NCI-H2171 treated with DMSO at 0.1 percent for 48 hours (cell line): ENCODE measurements around the gene JAZF1.
"Not testable (repeated sequence)": the region's sequence is repeated elsewhere in the genome, so short reads cannot be mapped to it uniquely, and the experiment has no call there.

Experiments used
- DNase-seq: peaks from one replicate; lab custom pipeline; 2025; lab: John Stamatoyannopoulos, UW

Gene JAZF1

DNA sequence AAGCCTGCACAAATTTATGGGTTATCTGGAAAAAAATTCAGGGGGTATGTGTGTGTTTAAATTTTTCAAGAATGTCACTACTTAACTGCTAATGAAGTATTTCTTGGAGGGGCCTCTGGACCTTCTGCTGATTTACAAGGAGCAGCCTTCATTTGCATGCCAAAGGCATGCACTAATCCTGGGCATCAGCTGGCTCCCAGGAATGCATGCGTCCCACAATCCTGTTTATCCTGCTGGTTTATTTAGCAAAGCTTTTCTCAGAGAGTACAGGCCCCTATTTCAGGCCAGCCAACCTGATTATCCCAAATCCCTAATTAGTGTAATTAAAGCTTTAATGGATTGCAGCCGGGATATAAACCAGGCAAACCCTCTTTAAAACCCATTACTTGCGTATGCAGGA lies 270.3 kb downstream of the JAZF1 start:
- no peak for DNase-seq

DNA sequence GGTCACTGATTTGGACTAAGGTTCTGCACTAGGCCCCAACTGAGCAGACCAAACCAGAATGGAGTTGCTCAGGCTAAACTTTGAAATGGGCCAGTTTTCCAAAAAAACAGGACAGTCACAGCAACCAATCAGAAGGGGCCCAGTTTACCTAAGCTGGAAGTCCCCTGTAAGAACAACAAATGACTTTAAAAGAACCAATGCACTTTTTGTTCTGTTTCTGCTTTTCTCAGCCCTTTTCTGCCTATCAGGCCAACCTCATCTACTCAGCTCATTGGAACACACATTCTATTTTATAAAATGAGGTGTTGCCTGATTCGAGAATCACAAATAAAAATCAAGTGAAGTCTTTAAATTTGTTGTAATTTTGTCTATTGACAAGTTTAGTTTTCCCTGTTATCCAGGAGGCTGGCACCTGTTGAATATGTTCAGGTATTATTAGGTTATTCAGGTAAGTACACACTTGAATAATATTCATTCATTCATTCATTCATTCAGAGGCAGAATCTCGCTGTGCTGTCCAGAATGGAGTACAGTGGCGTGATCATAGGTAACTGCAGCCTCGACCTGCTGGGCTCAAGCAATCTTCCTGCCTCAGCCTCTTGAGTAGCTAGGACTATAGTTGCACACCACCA lies 271.9 kb downstream of the JAZF1 start:
- no peak for DNase-seq

DNA sequence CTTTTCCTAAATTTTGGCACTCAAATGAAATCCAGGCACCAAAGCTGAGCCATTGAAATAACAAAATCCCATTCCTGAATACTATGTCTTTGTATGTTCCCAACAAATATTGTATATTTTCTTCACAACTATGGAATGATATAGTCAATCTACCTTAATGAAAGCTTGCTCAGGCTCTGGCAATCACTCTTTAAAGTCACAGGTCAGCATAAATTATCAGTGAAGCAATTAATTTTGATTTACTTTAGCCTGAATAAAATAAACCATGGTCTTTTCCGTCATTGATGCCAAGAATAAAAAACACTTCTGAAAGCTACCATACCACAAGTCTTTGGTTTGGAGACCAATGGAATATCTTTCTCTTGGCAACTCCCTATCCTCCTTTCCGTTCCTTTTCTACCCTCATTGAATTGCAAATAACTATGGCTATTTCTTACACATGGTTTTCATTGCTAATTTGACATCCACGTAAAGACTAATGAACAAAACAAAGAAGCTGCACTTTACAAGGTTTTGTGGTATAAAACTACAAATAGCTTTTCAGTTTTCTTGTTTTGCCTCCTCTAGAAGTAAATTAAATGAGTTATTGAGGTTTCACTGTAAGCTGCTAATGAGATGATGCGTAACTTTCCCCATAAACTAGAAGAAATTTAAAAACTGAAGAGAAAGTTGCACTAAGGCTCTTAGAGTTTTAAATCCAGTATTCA lies 274.1 kb downstream of the JAZF1 start:
- no peak for DNase-seq

DNA sequence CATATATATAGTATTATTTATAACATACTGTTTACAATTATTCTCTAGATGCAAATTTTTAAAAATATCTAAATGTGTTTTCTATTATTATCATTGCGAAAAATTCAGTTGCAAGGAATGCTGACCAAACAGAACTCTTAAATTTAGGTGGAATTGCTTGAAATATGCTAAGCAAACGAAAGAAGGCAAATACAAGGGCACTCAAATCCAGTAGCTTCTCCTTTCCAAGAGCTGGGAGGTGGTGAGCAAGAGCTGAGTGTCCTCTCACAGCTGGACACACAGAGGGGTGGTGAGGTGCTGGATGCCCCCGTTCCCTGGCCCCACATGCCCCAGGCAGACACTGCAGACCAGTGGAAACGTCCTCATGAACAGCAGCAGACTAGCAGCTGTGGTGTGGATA lies 274.6 kb downstream of the JAZF1 start:
- no peak for DNase-seq

DNA sequence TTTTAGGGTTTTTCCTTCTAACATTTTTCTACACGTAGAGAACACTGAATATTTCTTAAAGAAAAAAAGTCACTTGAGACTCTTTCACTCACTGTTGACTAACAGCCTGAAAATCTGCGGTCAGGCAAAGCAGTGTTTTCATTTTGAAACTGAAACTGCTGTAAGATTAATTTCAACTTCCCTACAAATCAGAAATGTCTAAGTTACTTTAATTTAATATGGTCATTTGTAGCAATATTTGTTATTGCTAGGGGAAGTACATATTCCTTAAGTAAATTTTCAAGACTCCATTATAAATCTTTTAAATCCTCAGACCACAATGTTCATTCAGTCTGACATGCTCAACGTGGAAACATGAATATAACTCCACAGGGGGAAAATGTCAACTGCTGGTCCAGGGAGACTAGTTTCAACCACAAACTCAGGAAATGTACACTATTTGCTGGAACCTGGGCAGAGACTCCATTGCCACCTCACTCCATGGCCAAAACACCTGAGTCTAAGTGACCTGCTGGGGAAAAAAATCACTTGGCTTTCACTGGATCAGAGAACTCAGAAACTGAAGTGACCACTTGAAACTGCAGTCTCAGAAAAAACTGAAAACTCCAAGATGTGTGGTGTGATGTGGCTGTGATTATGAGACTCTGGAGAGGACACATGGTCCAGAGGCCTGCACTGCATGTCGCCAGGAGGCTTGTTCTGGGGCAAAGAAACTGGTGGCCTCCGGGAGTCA lies 279.4 kb downstream of the JAZF1 start:
- DNase-seq: no peak

DNA sequence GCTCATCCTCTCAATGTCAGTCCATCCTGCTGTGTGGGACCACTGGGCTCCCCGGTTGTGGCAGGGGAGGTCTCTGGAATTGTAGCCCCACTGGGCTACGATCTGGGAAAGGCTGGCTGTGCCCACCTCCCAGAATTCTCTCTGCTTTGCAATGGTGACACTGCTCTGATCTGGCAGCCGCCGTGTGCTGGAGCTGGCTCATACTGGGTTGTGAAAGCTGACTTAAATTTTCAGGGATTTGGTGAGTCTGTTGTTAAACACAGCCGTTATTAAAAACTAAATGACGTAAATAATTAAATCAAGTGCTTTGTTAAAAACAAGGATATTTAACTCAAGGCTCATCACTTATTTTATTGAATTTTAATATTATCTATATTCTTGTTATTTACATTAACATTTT lies 280.6 kb downstream of the JAZF1 start:
- DNase-seq: no peak

DNA sequence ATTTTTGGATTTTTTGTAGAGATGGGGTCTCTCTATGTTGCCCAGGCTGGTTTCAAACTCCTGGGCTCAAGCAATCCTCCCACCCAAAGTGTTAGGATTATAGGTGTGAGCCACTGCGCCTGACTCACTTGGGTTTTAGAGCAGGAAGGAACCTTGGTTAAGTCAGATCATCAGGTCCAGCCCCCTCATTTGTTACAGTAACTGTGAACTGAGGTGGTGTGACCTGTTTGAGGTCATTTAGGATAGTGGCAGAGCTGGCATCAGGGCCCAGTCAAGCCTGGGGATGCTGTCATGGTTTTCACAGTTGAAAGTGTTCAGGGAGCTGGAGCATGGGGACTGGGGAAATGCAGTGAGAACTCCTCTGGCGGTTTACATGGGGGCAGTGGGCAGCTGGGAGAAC lies 281.0 kb downstream of the JAZF1 start:
- DNase-seq: no peak

DNA sequence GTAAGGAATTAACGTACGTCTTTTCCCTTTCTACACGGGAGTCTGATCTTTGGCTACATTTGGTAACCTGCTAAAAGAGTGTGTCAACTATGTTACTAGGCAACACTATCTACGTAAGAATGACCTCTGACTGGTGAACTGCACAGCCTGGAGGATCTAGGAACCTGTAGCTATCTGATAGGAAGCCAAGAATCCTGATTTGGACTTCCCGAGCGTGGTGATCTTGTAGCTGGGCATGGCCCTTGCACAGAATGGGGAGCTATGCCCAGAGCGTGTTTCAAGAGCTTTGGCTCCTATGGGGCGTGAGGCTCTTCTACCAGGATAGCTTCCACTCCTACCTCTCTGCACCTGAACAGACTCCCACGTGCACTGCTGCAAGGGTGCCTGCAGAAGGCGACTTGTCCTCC lies 283.2 kb downstream of the JAZF1 start:
- no peak for DNase-seq

DNA sequence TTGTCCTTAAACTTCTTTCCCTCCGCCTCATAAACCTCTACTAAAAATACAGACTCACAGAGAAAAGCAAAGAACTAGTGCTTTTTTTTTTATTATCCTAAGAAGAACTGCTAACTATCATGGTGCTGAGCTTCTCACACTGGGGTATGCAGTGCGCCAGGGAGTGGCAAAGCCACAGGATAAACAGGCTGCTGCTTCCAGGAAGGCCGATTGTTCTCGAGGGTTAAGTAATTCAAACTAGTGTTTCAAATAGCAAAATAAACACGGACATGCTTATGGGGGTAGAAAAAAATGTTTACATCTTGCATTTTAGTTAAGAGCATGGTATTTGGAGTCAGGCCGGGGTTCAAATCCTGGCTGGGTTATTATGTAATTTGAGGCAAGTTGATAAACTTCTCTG lies 283.6 kb downstream of the JAZF1 start:
- no peak for DNase-seq

DNA sequence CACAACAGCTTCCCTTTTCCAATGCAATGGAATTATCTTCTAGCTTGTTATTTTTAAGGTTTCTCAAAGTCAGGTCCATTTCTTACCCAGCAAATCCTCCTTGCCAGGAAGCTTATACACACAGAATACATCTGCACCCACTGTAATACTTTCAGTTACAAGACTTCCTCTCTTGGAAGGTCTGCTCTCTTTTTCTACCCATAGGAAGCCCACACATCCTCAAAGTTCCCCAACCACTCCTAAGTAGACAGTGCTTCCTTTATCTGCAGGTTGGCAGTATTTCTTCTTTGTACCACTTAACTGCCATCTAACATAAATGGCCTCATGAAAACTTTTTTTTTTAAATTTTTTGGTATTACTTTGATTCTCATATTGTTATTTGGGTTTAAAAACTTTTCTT lies 285.0 kb downstream of the JAZF1 start:
- no peak for DNase-seq

DNA sequence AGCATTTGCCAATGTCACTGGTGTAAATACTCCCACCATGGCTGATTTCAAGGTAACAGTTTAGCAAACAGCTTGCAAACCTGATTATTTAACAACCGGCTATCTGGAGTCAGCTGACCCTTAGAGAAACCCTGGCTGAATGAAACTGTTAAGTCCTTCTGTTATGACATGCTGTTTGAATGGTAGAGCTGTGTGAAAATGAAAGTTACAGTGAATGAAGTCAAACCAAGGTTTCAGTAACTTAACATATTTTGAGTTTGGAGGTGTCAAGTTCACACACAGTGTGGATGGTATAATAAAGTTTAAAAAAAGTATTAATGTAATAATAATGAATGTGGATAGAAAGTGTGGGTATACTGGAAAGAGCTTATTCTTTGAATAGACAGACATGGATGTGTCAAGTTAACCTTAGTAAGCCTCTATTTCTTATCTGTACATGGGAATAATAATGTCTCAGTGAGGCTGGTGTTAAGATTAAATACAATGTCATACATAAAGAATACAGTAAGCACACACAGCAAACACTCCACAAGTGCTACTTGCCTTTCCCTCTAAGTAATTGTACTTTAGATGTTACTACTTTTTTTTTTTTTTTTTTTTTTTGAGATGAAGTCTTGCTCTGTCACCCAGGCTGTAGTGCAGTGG lies 290.3 kb downstream of the JAZF1 start:
- no peak for DNase-seq

DNA sequence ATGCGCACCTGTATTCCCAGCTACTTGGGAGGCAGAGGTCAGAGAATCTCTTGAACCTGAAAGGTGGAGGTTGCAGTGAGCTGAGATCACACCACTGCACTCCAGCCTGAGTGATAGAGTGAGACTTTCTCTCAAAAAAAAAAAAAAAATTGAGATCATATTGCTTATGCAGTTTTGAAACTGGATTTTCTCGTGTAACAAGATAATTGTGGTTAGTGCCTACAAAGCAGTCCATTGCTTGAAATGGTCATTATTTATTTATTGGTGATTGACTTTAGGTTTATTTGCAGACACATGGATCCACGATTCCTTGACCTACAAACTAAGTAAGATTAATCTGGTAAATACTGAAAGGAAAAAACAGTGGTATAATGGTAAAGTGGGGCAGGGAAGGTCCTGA lies 290.8 kb downstream of the JAZF1 start:
- no peak for DNase-seq

DNA sequence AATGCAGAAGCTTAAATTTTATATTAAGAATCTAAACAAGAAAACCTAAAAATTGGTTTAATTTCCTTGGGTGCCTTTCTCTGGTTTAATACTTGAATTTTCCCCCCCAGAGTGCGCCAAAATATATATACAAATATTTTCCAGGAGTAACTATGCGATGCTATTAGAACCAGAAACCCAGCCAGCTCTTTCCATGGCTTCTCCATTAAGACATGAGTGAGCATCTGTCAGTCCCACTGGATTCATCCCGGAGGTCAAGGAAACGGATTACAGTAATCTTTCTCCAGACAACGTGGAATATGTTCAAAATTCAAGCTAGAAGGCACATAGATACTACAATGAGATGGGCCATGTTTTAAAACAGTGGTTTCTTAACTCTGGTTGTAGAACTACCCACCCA lies 291.9 kb downstream of the JAZF1 start:
- no peak for DNase-seq

DNA sequence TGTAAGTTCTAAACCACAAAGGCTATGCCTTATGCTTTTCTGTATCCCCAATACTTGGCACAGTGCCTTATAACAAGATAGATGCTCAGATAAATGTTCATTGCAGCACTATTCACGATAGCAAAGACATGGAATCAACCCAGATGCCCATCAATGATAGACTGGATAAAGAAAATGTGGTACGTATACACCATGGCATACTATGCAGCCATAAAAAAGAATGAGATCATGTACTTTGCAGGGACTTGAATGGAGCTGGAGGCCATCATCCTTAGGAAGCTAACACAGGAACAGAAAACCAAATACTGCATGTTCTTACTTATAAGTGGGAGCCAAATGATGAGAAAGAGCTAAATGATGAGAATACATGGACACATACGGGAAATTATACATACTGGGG lies 293.9 kb downstream of the JAZF1 start:
- not testable (repeated sequence) for DNase-seq

DNA sequence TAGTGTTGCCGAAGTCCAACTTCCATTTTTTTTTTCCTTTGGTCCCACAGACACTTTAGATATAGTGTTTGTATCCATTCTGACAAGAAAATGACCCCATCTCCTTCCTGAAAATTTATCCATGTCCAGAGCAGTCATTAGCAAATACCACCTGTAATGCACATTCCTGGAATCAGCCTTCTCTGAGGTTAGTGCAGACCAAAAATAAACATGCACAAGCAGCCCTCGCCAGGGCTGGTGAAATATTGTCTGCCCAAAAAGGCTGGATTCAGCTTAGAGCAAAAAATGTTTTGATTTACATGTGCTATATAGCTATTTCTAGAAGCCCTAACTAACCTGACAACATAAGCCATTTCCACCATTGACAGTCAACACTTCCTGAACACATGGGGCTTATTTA lies 294.9 kb downstream of the JAZF1 start:
- DNase-seq: no peak

DNA sequence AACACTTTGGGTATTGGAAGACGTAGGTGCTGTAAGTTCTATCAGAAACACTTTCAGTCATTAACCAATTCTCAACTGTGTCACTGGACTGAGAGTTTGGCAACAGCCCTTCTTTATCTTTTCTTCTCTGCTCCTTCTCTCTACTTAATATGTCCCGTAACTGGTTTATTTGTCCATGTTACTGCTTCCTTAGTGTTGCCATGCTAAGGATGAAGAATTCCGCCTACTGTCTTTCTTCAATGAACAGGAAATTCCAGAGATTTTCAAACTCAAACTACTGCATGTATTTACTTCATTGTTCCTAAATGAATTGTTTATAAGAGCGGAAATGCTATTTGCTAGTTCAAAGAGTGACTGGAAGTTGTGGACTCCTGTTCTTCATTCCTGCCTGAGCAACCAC lies 296.9 kb downstream of the JAZF1 start:
- DNase-seq: no peak

DNA sequence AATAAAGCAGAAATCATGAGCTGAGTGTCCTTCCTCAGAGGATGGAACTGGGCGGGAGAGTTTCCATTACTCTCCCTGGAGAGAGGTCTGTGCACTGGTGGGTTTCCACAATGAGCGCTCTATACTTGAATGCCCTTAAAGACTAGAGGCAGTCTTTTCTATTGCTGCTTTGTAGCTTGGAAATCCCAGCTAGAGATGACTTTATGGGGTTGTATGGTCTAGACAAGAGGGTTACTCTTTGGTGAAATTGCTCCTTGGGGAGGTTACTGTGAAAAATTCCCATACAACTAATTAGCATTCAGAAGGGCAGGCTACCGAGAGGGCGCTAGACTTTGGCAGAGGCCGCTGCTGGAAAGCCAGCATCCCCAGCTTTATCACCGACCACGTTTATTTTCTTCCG lies 303.8 kb downstream of the JAZF1 start:
- DNase-seq: no peak

DNA sequence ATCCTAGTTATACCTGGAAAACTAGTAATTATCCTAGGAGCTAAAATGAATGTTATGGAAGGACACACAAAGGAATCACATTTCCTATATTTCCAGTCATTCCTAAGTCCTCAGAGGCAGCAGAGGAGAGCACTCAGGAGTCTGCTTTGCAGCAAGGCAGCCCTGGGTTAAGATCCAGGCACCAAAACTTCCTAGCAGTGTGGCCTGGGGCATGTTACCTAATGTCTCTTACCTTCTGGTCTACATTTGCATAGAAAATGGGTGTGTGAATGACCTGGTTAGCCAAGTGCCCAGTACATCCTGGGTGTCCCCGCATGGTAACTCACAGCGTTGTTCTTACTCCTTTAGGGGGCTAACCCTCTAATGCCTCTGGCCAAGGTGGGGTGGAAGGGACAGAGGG lies 304.8 kb downstream of the JAZF1 start:
- DNase-seq: no peak

DNA sequence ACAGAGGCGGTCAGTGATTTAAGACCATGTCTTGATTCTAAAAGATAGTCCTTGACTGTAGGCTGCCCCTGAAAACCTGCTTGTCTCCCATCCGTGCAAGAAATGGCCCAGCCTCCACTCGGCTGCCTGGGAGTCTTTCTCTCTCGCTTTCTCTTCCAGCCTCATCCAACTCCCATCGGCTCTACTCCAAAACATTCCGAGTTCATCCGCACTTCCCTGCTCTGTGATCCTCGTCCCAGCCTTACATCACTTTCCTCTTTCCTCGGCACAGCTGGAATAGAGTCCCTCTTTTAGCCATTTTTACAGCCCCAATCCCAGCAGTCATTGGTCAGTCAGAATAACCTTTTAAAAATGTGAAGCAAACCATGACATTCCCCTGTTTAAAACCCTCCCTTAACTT lies 305.5 kb downstream of the JAZF1 start:
- no peak for DNase-seq

DNA sequence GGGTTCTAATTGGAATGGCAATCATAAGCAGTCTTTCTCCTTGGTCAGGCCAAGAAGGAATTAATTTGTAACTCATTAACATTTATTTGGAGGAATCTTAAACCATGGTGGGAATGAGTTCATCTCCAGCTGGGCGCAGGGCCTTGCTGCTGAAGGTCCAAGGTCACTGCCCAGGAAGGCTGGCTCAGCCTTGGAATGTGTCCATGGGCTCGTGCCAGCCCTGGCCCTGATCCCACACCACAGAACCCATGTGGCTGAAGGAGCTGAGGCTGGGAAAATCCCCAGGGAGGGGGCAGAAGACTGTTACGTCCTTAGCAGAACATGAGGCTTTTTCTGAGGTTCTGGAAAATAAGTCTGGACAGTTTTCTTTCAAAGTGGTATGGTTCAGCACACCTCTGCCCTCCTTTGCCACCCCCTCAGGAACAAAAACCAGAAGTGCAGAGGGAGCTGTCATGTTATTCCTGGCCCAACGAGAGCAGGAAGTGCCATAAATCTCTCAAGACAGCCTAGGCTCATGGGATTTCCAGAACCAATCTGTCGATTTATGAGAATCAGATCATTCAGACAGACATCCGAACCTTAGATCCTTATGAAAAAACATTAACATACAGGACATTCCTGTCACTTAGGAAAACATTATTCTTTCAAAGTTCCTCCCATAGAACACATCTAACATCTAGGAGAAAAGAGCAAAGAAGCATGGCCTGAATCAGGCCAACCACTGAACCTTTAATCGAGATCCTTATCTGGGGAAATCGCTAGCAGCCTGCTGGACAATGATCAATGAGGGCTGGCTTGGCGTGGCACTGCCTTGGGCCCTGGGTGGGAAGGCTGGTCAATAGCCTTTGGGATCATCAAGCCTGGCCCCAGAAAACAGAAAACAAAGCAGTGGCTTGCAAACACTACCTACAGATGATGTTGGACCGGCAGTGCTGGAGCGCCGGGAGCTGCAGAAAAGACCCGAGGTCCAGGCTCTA lies 306.3 kb downstream of the JAZF1 start:
- DNase-seq: no peak

DNA sequence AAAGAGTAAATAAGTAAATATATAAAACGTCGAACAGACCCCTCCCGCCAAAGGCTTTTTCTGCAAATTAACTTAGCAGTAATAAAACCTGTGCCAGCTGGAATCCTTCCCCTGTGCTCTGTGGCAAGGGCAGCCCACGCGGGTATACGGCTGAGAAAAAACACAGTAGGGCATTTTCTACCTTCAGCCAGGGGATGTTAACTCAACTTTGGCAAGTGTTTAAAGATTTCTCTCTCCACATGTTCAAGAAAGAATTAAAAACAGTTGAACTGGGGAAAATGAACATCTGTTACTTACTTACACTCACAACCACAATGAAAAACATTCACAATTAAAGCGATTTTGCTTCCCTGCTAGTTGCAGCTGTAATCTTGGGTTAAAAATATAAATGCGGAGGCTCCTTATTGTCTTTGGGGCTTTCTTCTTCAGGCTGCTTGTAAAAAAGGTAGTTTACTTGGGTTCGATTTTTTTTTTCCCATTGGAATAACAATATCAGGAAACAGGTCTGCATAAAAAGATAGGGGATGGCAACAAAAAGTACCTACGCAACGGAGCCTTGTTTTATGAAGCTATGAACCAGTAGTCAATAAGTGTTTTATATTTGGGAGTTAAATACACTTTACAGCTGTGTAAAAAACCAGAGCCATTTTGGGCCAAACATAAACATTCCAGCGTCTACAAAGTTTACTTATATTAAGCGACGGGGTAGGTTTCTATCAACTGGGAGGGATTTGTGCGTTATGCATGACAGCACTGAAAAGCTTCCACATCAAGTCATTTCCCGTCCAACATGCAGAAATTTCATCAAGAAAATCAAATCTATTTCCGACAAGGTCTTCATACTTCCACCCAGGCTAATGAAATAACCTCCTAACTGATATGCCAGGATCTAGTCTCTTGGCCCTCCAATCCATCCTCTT lies 308.0 kb downstream of the JAZF1 start:
- no peak for DNase-seq
